Fibroblast of villous mesenchyme (primary cell): Measurements from ENCODE around the gene ADARB1. TPM values are rescaled to one million over a fixed set of nuclear protein-coding genes. Genes with fewer than 3 reads are reported as not detected.

Experiments used
- DNase-seq: peaks from one replicate; pipeline ENCODE4 v3.0.0-alpha.2; 2010; ENCODE audit warnings: low read depth
- H3K4me3 ChIP-seq: 2 replicates; pipeline ENCODE4 v1.5.1; 2011; ENCODE audit warnings: low read depth, mild to moderate bottlenecking, low read length
- CTCF ChIP-seq: IDR thresholded peaks from 2 replicates; pipeline ENCODE4 v1.5.1; 2012; ENCODE audit warnings: low read depth, mild to moderate bottlenecking, low read length; ENCODE audit not compliant: insufficient read depth
- total RNA-seq: library from RNA; depleted of rRNA; stranded (reverse); fragments of >200 nt; gene quantifications from 2 replicates; pipeline ENCODE4 v1.2.3, GENCODE V29; 2012

The ADARB1 gene
- total RNA-seq, 1 donor: 16.4 TPM

- TF ChIP-seq CTCF: no peak
- DNase-seq: no peak
- H3K4me3 ChIP-seq: no peak overlapping the region
Observed at GRCh38 chr21:45243603-45244002, 169.2 kb downstream of the ADARB1 start.

GRCh38 chr21:45244799-45245340 lies 170.5 kb downstream of the ADARB1 start:
- no peak for DNase-seq
- TF ChIP-seq CTCF: no peak
- H3K4me3 ChIP-seq: no peak overlapping the region

GRCh38 chr21:45246386-45247320 lies 172.3 kb downstream of the ADARB1 start:
- no peak overlapping the region for H3K4me3 ChIP-seq
- DNase-seq: no peak
- no peak for TF ChIP-seq CTCF

- TF ChIP-seq CTCF: no peak
- H3K4me3 ChIP-seq: peak overlapping the region; percentile 33
- no peak for DNase-seq
Observed at GRCh38 chr21:45248301-45248892, 174.0 kb downstream of the ADARB1 start.

DNA sequence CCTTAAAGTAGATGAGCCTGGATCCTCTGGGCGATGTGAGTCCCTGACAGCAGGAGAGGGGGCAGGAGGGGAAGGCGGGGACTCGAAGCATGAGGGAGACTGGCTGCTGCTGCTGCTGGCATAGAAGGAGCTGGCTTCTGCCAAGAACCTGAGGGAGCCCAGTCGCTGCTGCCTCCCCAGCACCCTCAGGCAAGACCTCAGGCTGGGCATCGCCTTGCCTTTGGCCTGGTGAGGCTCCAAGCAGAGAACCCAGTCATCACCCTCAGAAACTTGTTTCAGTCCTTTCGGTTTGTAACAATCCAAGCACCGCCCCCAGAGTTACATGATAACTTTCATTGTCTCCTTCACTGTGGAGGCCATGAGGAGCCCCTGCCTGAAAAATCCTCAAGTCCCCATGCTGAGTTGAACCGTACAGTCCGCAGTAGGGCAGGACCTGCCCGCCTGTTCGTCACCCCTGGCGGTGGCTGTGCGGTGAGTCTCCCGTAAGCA lies 174.6 kb downstream of the ADARB1 start:
- peak overlapping the region; percentile 33 for H3K4me3 ChIP-seq
- no peak for TF ChIP-seq CTCF
- DNase-seq: no peak

- TF ChIP-seq CTCF: no peak
- DNase-seq: no peak
- no peak overlapping the region for H3K4me3 ChIP-seq
Observed at GRCh38 chr21:45249626-45250025, 175.2 kb downstream of the ADARB1 start.
